Stomach smooth muscle (tissue), 2 donors: ENCODE data around the gene COMMD8.

ENCODE experiments used
- H3K27ac ChIP-seq: one replicate; pipeline ENCODE4 v1.7.0; 2013; ENCODE audit warnings: mild to moderate bottlenecking, low read length, inconsistent platforms
- H3K27me3 ChIP-seq, 2 donors: one replicate each; pipeline ENCODE4 v1.7.0; 2013; ENCODE audit warnings: low read length in 2 of 2; ENCODE audit not compliant: insufficient read depth in 2 of 2, control insufficient read depth in 1 of 2
- H3K36me3 ChIP-seq, 2 donors: one replicate each; pipeline ENCODE4 v1.7.0; 2013; ENCODE audit warnings: low read length in 2 of 2; ENCODE audit not compliant: control insufficient read depth in 2 of 2, insufficient read depth in 2 of 2
- H3K4me1 ChIP-seq: one replicate; pipeline ENCODE4 v1.7.0; 2013; ENCODE audit warnings: low read length; ENCODE audit not compliant: control insufficient read depth, insufficient read depth
- H3K4me3 ChIP-seq, 2 donors: one replicate each; pipeline ENCODE4 v1.7.0; 2013; ENCODE audit warnings: low read length in 2 of 2
- H3K9ac ChIP-seq, 2 donors: one replicate each; pipeline ENCODE4 v1.7.0; 2013; ENCODE audit warnings: low read length in 2 of 2, mild to moderate bottlenecking in 1 of 2
- H3K9me3 ChIP-seq, 2 donors: one replicate each; pipeline ENCODE4 v1.7.0; 2013; ENCODE audit warnings: low read length in 2 of 2; ENCODE audit not compliant: control insufficient read depth in 2 of 2
- donor health status: healthy.
- donor health status: Pancreatic carcinoma.

Gene COMMD8

DNA sequence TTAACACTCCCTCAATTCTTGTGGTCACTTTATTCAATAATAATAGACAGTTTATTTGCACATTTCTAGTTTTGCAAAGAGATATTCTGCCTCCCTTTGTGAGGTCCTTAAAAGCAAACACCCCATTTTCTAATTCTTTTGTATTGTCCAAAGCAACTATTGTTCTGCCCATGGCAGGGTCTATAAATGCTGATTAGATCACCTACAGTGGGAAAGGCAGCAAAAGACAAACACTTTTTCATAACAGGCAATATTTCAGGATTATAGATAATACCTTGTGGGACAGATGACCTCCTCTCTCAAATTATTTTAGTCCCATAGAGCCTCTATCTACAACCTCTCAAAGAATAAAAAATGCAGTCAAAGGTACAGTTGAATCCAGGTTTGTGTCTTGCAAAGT lies 28.6 kb downstream of the COMMD8 start:
- Histone ChIP-seq H3K9me3 (no peaks in the 10 kb centered on the region), H3K4me1 (no peaks in the 10 kb centered on the region), H3K27ac (no peak overlapping the region), H3K9ac (no peak overlapping the region), H3K36me3 (no peaks in the 10 kb centered on the region), H3K27me3 (no peaks in the 10 kb centered on the region), H3K4me3 (no peak overlapping the region)

DNA sequence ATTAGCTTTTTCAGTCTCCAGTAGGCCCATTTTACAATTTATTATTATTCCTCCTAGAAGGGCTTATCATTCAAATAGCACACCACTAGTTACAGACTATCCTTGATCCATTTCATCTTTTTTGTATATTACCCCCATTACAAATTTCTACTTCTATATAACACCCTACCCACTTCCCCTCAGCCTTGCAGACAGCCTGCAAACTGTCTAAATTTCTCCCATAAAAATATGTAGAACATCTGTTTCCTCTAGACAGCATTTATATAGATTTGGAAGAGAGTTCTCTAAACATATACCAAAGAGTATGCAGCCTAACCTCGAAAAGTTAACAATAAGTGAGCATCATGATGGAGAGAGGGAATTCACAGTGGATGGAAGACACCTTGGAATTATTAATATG lies 30.8 kb downstream of the COMMD8 start:
- Histone ChIP-seq H3K9ac (no peak overlapping the region), H3K27ac (no peak overlapping the region), H3K9me3 (no peaks in the 10 kb centered on the region)

DNA sequence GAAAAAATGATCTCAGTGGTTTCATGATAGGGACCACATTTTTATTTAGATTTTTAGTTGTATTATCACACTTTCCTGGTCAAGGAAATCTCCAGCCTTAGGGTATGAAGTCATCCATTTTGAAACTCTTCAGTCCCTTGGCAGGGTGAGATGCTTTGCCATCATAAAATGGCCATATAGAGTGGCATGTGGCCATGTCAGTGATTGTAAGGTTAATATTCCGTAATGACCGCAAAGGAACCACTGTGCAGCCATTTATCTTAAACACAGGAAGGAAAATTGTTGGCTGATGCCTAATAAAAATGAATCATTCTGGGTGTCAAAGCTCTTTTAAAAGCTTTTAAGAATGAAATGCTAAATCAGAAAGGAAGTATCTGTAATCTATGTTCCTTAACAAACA lies 35.6 kb downstream of the COMMD8 start:
- Histone ChIP-seq H3K9ac (no peak overlapping the region), H3K9me3 (no peaks in the 10 kb centered on the region), H3K27me3 (no peaks in the 10 kb centered on the region), H3K4me3 (no peak overlapping the region), H3K4me1 (no peaks in the 10 kb centered on the region), H3K36me3 (no peaks in the 10 kb centered on the region), H3K27ac (no peak overlapping the region)

More for the DNA sequence above, 30.8 kb downstream of the COMMD8 start:
- H3K4me1 ChIP-seq, result no peaks in the 10 kb centered on the region
- H3K27me3 ChIP-seq, result no peaks in the 10 kb centered on the region
- H3K4me3 ChIP-seq, result no peak overlapping the region
- H3K36me3 ChIP-seq, result no peaks in the 10 kb centered on the region

DNA sequence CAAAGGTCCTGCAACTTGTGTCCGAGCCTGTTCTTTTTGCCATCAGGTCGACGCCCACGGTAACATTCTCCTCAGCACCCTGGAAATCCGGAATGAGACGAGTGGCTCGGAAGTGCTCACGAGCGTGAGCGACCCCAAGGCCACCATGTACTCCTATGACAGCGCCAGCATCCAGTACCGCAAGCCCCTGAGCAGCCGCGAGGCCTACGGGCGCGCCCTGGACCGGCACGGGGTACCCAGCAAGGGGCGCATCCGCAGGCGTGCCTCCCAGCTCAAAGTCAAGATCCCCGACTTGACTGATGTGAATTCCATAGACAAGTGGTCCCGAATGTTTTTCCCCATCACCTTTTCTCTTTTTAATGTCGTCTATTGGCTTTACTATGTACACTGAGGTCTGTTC lies 37.9 kb downstream of the COMMD8 start:
- Histone ChIP-seq H3K9ac (no peak overlapping the region), H3K27ac (no peak overlapping the region), H3K36me3 (no peaks in the 10 kb centered on the region), H3K9me3 (no peaks in the 10 kb centered on the region), H3K27me3 (no peaks in the 10 kb centered on the region), H3K4me1 (no peaks in the 10 kb centered on the region), H3K4me3 (no peak overlapping the region)

DNA sequence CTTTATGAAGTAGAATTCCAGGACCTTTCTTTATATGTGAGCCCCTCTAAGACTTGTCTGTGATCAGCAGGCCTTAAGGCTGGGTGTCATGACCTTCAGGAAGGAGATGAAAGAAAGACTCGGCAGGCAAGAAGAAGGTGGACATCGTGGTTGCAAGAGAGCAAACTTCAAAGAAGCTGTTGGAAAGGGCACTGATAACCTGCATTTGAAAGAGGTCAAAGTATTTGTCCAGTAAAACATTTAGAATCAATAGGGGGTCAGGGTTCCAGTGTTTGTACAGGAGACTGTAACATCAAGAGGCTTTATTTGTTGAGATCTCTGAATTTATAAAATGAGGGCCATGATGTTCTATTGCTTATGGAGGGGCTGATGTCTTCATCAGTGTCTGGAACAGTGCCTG lies 44.2 kb downstream of the COMMD8 start:
- no peak overlapping the region for H3K9ac ChIP-seq
- no peaks in the 10 kb centered on the region for H3K27me3 ChIP-seq
- no peaks in the 10 kb centered on the region for H3K4me1 ChIP-seq
- H3K9me3 ChIP-seq, result no peaks in the 10 kb centered on the region
- H3K4me3 ChIP-seq, result no peak overlapping the region
- no peaks in the 10 kb centered on the region for H3K36me3 ChIP-seq
- H3K27ac ChIP-seq, result no peak overlapping the region

DNA sequence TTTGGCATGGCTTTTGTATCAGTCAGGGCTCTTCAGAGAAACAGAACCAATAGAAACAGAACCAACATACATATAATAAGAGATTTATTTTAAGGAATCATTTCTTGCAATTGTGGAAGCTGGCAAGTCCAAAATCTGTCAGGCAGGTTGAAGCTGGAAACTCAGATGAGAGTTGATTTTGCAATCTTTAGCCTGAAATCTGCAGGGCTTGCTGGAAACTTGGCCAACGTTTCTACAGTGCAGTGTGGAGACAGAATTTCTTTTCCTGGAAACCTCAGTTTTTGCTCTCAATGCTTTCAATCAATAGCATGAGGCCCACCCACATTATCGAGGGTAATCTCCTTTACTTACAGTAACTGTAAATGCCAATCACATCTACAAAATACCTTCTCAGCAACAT lies 45.4 kb downstream of the COMMD8 start:
- H3K4me1 ChIP-seq, result no peaks in the 10 kb centered on the region
- no peak overlapping the region for H3K27ac ChIP-seq
- no peaks in the 10 kb centered on the region for H3K36me3 ChIP-seq
- no peaks in the 10 kb centered on the region for H3K9me3 ChIP-seq
- no peak overlapping the region for H3K9ac ChIP-seq
- no peaks in the 10 kb centered on the region for H3K27me3 ChIP-seq
- no peak overlapping the region for H3K4me3 ChIP-seq

DNA sequence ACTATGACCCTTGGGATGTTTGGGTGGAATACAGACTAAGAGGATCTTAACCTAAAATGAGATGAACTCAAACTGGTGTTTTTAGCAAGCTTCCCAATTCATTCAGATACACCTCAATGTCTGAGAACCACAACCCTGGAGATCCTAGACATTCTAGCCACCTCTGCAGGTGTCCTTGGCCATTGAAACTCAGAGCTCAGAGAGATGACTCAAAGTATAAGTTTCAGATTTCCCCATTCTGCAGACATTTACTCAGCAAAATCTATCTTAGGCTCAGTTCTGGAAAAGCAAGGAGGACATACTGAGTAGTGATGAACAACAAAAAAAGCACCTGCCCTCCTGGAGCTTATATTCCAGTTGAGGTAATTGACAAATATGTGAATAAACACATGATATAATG lies 47.8 kb downstream of the COMMD8 start:
- Histone ChIP-seq H3K4me3 (no peak overlapping the region), H3K9me3 (no peaks in the 10 kb centered on the region), H3K9ac (no peak overlapping the region), H3K4me1 (no peaks in the 10 kb centered on the region), H3K36me3 (no peaks in the 10 kb centered on the region), H3K27ac (no peak overlapping the region), H3K27me3 (no peaks in the 10 kb centered on the region)

DNA sequence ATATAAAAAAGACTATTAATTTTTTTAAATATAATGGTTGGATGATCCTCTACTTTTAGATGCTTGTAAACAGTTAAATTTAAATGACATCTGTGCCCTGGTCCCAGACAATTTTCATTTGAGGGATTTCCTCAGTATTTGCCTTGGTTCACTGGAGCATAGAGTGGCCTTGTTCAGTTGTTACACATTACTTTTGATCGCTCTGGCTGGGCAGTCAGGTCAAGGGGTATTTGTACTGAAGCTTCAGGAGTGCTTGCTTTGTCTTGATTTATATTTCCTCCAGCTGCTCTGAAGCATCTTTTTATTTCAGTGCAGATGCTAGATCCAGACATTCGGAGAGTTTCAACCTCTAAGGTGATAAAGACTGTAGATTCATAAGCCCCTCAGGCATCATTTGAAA lies 50.0 kb downstream of the COMMD8 start:
- Histone ChIP-seq H3K36me3 (no peaks in the 10 kb centered on the region), H3K4me1 (no peaks in the 10 kb centered on the region), H3K27ac (no peak overlapping the region), H3K27me3 (no peaks in the 10 kb centered on the region), H3K9me3 (no peaks in the 10 kb centered on the region), H3K9ac (no peak overlapping the region), H3K4me3 (no peak overlapping the region)

DNA sequence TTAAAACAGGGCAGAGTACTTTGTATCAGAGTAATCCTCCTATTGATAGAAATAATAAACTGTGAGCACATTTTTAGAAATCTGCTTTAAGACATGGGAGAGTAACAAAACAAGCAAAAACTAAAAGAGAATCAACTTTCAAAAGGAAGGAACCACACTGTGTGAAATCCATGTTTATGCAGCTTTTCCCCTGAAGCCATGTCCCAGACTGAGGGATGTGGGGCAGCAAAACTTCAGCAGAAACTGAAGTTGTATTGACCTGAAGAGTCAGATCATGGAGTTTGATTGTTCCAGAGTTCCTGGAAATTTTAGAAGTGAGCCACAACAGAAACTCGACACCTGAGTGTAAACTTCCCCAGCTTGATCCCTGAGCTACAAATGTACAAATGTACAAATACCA lies 53.2 kb downstream of the COMMD8 start:
- no peaks in the 10 kb centered on the region for H3K36me3 ChIP-seq
- H3K4me1 ChIP-seq, result no peaks in the 10 kb centered on the region
- H3K27me3 ChIP-seq, result no peaks in the 10 kb centered on the region

DNA sequence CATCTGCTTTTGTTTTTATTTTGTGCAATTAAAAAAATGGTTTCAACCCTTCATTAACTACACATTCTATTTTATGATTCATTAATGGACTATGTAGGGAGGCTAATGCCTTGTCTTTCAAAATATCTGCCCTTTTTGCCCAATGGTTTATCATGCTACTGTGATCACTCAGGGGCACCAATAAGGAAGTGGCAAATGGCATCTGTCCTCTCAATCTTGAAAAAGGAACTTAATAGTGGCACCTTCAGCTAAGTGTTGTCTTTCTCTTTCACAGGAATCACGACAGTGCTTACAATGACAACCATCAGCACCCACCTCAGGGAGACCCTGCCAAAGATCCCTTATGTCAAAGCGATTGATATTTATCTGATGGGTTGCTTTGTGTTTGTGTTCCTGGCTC lies 57.1 kb downstream of the COMMD8 start:
- Histone ChIP-seq H3K9ac (no peak overlapping the region), H3K36me3 (no peaks in the 10 kb centered on the region), H3K4me1 (no peaks in the 10 kb centered on the region), H3K27ac (no peak overlapping the region), H3K9me3 (no peaks in the 10 kb centered on the region), H3K27me3 (no peaks in the 10 kb centered on the region), H3K4me3 (no peak overlapping the region)

More for the DNA sequence above, 53.2 kb downstream of the COMMD8 start:
- Histone ChIP-seq H3K9me3 (no peaks in the 10 kb centered on the region), H3K27ac (no peak overlapping the region), H3K4me3 (no peak overlapping the region), H3K9ac (no peak overlapping the region)
